ENCODE measurements around the gene KLB.

GRCh38 chr4:39422247-39422646 is 15.5 kb downstream of the KLB start:
- TF ChIP-seq CTCF (IDR thresholded peaks at IDR 0.05) (no peak), POLR2AphosphoS5 (IDR thresholded peaks at IDR 0.05) (no peak)

Data from sigmoid colon (tissue), 4 donors.